ENCODE measurements around the gene ATP2B2. TPM values are rescaled to one million over a fixed set of nuclear protein-coding genes. Genes with fewer than 3 reads are reported as not detected.

Gene ATP2B2
- total and polyA plus RNA-seq, 9 of the 15 experiments (the other 6 are each of a cell fraction or from before 2014, with no cell fraction given), result 0.06 TPM; not detected in 8

DNA sequence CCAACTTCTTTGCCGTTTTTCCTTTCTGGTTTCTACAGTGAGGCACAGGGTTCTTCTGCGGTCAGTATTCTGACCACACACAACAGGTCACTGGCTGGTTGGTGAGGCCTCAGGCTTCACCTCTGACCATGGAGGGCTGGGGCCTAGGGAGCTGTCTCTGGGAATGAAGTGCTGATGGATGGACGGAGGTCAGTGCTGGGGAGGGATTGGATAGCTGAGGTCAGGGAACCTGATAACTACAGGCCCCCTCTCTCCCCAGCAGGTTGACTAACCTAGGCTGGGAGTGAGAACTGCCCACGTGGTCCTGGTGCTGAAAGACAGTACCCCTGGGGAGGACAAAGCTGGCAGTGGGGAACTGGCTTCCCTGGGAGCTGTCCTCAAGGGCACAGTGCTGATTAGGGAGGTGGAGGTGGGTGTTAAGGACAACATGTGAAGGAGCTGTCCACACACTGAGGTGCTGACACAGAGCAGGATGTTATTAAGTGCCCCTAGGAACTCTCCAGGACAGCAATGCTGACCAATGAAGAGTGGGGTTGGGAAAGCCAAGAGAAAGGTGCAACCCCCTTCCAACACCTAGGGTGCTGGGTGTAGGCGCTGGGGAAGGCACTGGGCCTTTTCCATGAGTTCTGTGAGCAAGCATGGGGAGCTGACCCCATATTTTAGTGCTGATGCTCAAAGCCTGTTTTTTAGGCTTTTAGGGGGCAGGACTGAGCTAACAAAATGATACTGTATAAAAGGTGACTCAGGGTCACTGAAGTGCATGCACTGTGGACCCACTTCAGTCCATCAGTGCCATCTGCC lies 45.2 kb downstream of the ATP2B2 start (continued):
- TF ChIP-seq, protein P1, sequence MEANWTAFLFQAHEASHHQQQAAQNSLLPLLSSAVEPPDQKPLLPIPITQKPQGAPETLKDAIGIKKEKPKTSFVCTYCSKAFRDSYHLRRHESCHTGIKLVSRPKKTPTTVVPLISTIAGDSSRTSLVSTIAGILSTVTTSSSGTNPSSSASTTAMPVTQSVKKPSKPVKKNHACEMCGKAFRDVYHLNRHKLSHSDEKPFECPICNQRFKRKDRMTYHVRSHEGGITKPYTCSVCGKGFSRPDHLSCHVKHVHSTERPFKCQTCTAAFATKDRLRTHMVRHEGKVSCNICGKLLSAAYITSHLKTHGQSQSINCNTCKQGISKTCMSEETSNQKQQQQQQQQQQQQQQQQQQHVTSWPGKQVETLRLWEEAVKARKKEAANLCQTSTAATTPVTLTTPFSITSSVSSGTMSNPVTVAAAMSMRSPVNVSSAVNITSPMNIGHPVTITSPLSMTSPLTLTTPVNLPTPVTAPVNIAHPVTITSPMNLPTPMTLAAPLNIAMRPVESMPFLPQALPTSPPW (CRISPR knock-in tag; IDR thresholded peaks at IDR 0.05), result peak; percentile 60
- TF ChIP-seq ZC3H8 (IDR thresholded peaks at IDR 0.05) (no peak), SIN3A (IDR thresholded peaks at IDR 0.05; ENCODE audit: borderline replicate concordance in 2 of 2, control insufficient read depth in 1 of 2, low read depth in 2 of 2, low read length in 2 of 2) (peak; percentile 99 to 100), KLF6 (CRISPR knock-in tag; IDR thresholded peaks at IDR 0.05; ENCODE audit: borderline replicate concordance) (peak; percentile 66; the same call in 1 of the 2 replicates), PCBP2 (IDR thresholded peaks at IDR 0.05; ENCODE audit: low read depth, low read length, poor library complexity, severe bottlenecking) (no peak), HCFC1 (IDR thresholded peaks at IDR 0.05; ENCODE audit: low read depth, low read length) (peak; percentile 65), CTBP1 (IDR thresholded peaks at IDR 0.05; ENCODE audit: borderline replicate concordance) (peak; percentile 47; the same call in 1 of the 2 replicates), POLR2G (IDR thresholded peaks at IDR 0.05; ENCODE audit: low read depth, low read length) (no peak), FOXA1 (IDR thresholded peaks at IDR 0.05; ENCODE audit: borderline replicate concordance) (no peak), NR2C1 (IDR thresholded peaks at IDR 0.05) (no peak), NR2C1 (tag; IDR thresholded peaks at IDR 0.05) (peak; percentile 72), FOXK1 (CRISPR knock-in tag; IDR thresholded peaks at IDR 0.05; ENCODE audit: borderline replicate concordance) (peak; percentile 98), ZNF76 (CRISPR knock-in tag; IDR thresholded peaks at IDR 0.05; ENCODE audit: borderline replicate concordance) (no peak), SRSF7 (optimal IDR thresholded peaks at IDR 0.05; ENCODE audit: low read depth, low read length) (no peak), ZNF224 (CRISPR knock-in tag; IDR thresholded peaks at IDR 0.05) (peak; percentile 98), MCM3 (IDR thresholded peaks at IDR 0.05) (no peak), ZNF77 (CRISPR knock-in tag; IDR thresholded peaks at IDR 0.05) (no peak), RFX7 (CRISPR knock-in tag; IDR thresholded peaks at IDR 0.05) (no peak), ZNF121 (CRISPR knock-in tag; conservative IDR thresholded peaks at IDR 0.05) (no peak)
- TF ChIP-seq, protein P2, sequence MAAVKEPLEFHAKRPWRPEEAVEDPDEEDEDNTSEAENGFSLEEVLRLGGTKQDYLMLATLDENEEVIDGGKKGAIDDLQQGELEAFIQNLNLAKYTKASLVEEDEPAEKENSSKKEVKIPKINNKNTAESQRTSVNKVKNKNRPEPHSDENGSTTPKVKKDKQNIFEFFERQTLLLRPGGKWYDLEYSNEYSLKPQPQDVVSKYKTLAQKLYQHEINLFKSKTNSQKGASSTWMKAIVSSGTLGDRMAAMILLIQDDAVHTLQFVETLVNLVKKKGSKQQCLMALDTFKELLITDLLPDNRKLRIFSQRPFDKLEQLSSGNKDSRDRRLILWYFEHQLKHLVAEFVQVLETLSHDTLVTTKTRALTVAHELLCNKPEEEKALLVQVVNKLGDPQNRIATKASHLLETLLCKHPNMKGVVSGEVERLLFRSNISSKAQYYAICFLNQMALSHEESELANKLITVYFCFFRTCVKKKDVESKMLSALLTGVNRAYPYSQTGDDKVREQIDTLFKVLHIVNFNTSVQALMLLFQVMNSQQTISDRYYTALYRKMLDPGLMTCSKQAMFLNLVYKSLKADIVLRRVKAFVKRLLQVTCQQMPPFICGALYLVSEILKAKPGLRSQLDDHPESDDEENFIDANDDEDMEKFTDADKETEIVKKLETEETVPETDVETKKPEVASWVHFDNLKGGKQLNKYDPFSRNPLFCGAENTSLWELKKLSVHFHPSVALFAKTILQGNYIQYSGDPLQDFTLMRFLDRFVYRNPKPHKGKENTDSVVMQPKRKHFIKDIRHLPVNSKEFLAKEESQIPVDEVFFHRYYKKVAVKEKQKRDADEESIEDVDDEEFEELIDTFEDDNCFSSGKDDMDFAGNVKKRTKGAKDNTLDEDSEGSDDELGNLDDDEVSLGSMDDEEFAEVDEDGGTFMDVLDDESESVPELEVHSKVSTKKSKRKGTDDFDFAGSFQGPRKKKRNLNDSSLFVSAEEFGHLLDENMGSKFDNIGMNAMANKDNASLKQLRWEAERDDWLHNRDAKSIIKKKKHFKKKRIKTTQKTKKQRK (IDR thresholded peaks at IDR 0.05; ENCODE audit: borderline replicate concordance, low read depth, low read length), result no peak
- TF ChIP-seq, protein P3, sequence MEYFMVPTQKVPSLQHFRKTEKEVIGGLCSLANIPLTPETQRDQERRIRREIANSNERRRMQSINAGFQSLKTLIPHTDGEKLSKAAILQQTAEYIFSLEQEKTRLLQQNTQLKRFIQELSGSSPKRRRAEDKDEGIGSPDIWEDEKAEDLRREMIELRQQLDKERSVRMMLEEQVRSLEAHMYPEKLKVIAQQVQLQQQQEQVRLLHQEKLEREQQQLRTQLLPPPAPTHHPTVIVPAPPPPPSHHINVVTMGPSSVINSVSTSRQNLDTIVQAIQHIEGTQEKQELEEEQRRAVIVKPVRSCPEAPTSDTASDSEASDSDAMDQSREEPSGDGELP (CRISPR knock-in tag; IDR thresholded peaks at IDR 0.05; ENCODE audit: borderline replicate concordance), result peak; percentile 94
- TF ChIP-seq, protein P4, sequence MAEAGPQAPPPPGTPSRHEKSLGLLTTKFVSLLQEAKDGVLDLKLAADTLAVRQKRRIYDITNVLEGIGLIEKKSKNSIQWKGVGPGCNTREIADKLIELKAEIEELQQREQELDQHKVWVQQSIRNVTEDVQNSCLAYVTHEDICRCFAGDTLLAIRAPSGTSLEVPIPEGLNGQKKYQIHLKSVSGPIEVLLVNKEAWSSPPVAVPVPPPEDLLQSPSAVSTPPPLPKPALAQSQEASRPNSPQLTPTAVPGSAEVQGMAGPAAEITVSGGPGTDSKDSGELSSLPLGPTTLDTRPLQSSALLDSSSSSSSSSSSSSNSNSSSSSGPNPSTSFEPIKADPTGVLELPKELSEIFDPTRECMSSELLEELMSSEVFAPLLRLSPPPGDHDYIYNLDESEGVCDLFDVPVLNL (CRISPR knock-in tag; IDR thresholded peaks at IDR 0.05; ENCODE audit: low read depth), result peak; percentile 93
